Skin of body (tissue), 2 donors: Measurements from ENCODE around the gene IRF7. TPM values are rescaled to one million over a fixed set of nuclear protein-coding genes. Genes with fewer than 3 reads are reported as not detected.
"Not testable (repeated sequence)": the region's sequence is repeated elsewhere in the genome, so short reads cannot be mapped to it uniquely, and the experiment has no call there.

Source experiments
- DNase-seq: peaks from one replicate; lab custom pipeline; 2025; lab: John Stamatoyannopoulos, UW
- total RNA-seq: library from RNA; depleted of rRNA; stranded (reverse); fragments of >200 nt; gene quantifications from one replicate; pipeline ENCODE4 v1.2.3, GENCODE V29; 2014

Gene IRF7
- total RNA-seq, 1 donor from 2014 or later: 6.6 TPM

DNA sequence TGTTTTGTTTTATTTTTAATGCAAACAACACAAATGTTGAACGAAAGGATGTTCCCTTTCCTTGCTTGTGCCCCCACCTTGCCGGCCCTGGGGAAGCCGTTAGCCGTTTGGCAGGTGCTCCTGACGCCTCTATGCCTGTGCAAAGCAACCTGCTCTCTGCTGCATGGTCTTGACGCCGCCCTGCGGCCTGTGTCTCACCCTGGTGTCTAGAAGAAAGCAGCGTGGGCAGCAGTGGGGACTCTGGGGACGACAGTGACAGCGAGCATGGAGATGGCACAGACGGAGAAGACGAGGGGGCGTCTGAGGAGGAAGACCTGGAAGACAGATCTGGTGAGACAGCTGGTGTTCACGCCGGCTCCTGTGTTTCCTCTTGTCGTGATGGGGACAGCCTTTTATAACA lies 34.0 kb downstream of the IRF7 start:
- no peak for DNase-seq

DNA sequence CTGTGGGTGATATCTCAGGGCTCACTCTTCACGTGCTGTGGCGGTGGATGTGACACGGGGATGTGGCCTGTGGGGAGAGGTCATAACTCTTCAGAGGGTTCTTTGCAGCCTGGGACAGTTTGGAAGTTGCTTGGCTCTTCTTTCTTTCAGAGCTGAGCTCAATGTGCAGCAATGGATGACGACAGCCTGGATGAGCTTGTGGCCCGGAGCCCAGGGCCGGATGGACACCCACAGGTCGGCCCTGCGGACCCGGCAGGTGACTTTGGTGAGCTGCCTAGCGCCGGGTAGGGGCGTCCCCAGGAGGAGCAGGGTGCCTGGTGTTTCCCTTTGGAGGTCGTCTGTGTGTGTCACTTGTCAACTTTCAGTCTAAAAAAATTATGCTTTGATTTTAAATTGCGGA lies 34.4 kb downstream of the IRF7 start:
- DNase-seq: no peak

DNA sequence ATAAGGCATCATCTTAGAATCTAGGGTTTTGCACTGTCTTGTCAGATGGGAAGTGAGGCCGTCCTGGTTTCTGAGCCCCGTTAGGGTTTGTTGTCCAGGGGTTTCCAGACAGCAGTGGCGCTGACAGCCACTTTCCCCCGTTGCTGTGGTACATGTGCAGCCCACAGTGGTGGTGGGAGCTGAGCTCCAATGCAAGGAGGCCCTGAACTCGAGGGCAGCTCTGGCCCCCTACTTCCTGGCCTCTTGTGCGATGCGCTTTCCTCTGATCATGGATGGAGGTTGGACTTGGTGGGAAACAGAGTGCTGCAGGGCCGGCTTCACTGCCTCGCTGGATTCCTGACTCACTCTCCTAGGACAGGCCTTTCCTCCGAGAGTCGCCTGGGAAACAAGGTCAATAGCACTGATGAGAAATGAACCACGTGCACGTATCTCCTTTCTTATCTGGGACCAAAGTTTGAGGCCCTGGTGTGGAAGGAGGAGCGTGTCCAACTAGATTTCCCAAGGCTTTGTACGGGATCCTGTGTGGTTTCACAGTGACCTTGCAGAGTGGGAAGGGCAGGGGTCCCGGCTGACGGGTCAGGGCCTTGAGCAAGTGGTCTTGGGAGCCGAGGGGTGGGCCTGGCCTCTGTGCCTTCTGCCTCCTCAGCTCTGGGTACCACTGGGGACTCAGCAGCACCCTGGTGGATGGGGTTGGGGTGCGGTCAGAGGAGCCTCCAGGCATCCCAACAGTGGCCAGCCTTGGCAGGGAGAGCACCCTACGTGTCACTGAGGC lies 35.7 kb downstream of the IRF7 start:
- DNase-seq: no peak

DNA sequence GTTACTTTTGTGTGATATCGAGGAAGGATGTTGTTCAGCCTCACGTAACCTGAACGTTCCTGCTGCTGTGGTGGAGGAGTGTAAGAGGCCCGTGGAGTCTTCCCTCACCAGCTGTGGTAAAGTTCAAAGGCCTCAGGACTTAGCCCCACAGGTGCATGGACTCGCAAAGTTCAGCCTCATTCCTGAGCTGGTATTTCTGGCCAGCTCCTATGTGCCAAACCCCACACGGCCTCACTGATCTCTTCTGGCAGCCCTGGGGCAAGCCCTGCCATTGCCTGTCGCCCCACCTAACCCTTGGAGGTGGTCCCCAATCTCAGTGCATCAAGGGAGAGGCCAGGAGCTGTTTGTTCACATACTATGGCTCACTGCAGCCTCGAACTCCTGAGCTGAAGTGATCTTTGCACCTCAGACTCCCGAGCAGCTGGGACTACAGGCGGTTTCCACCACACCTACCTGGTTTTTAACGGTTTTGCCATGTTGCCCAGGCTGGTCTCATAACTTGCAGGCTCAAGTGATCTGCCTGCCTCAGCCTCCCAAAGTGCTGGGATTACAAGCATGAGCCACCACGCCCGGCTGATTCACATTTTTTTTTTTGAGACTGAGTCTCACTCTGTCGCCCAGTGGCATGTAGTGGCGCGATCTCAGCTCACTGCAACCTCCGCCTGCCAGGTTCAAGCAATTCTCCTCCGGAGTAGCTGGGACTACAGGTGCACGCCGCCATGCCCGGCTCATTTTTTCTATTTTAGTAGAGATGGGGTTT lies 37.3 kb downstream of the IRF7 start:
- DNase-seq: no peak

DNA sequence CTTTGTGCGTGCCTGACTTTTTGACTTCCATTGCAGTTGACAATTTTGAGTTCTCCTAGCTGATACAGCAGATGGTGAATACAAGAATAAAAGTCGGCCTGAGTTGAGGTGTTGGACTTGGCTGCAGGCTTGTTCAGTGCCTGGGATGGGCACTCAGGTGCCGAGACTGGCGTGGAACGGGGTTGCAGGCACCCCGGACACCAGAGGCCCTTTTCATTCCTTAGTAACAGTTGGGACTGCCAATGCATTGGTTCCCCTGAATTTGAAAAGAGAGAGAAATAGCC lies 38.2 kb downstream of the IRF7 start:
- DNase-seq: no peak

DNA sequence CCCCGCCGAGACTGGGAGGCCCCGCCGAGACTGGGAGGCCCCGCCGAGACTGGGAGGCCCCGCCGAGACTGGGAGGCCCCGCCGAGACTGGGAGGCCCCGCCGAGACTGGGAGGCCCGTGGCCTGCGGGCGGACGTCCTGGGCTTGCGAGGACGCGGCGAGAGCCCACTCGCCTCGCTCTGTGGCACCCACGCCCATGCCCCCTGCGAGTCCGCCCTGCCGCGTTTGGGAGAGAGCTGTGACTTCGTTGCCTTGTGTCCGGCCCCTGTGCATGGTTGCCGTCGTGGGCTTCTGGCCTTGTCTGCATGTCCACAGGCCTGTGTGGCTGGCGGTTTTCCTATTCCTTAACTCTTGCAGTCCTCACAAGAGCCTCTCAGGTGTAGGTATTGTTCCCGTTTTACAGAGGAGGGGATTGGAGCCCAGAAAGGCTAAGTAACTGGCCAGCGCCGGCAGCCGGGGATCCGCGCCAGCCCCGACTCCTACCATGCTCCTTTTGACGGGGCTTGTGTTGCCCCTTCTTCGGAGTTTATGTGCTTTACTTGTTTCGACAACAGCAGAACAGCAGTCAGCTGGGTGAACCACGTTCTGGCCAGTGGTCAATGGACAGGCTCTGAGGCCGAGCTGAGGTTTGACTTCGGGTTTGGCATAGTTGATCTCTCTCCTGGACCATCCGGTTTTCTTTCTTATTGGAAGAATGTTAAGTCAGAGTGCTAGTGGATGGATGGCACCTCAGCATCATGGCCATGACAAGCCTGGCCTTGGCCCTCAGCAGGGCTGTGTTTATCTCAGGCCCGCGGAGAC lies 38.7 kb downstream of the IRF7 start:
- no peak for DNase-seq

DNA sequence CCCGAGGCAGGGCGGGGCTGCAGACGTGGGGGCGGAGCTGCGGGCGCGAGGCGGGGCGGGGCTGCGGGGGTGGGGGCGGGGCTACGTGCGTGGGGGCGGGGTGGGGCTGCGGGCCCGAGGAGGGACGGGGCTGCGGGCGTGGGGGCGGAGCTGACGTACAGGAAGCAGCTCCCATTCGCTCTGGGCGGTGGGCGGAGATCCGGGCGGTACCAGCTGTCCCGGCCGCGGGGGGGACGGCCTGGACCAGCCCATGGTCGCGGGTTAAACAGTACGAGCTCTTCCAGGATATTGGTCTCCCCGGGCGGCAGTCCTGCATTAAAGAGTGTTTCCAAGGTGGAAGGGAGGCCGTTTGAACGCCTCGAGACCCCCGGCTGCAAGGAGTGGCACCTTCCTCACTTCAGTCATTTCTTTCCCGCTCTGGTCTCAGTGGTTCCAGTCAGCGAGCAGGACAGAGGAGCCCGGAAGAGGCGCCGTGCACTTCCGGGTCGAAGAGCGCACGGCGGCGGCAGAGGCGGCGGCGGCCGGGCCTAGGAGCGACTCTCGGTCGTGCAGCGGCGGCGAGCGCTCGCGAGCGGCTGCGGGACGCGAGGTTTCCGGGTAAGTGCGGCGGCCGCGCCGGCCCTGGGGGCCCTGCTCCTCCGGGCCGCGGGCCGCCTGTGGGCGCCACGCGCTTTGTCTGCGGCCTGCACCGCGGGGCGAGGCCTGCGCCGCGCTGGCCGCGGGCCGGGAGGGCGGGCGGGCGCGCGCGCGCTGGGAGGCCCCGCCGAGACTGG lies 39.6 kb downstream of the IRF7 start, which contains the start of gene PHRF1:
Gene PHRF1, plus strand, starts transcription at position 475 of the 773 bp plus-strand sequence. CDS start 5,043 bp downstream, outside the sequence.
- DNase-seq: peak; percentile 97

DNA sequence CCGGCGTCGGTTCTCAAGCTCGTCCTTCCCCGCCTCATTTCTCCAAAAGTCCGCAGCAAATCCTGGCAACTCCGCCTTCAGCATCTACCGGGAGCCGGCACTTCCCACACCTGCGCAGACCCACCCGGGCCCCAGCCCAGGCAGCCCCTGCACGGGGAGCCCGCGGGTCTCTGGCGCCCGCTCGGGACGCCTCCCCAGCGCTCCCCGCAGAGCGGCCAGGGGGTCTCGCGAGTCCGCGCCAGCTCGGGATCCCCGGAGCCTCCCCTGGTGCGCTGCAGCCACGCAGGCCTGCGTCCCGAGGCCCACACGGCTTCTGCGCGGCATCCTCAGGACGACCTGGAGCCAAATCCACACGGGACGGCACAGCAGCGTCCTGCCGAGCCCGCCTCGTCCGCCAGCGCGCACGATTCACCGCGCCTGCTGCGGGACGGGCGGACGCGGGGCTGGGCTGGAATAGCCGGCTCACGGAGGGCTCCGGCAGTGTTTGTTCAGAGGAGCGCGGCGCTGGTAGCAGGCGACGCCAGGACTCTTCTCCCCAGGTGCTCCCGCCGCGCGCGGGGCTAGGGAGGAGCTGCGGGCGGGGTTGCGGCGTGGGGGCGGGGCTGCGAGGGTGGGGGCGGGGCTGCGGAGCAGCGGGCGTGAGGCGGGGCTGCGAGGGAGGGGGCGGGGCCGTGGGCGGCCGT lies 40.3 kb downstream of the IRF7 start:
- DNase-seq: no peak

DNA sequence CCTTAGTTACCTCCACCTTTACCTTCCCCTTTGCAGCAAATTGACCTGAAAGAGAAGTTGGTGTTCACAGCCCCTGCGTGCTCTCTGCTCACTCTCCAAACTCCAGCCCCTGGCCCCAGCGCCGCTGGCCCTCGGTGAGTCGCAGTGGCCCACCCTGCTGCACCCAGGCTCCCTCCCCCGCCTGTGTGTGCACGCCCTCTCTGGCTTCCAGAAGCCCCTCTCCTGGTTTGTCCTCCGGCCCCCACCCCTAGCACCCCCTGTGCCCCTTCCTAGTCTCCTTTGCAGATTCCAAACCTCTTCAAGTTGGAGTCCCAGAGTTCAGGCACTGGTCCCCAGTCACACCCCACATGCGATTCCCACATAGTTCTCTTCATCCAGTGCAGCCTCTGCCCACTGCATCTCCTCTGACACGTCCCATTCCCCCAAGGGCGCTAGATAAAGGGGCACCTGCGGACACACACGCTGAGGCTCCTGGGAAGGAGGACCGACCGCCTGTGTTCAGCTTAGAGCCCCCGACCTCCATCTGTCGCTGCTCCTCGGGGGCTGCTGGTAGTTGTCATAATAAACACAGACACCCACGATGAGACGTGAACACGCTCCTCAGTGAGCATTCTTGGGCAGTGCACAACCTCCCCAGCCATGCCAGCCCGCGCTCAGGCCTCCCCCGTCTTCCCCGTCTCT lies 41.0 kb downstream of the IRF7 start:
- no peak for DNase-seq

DNA sequence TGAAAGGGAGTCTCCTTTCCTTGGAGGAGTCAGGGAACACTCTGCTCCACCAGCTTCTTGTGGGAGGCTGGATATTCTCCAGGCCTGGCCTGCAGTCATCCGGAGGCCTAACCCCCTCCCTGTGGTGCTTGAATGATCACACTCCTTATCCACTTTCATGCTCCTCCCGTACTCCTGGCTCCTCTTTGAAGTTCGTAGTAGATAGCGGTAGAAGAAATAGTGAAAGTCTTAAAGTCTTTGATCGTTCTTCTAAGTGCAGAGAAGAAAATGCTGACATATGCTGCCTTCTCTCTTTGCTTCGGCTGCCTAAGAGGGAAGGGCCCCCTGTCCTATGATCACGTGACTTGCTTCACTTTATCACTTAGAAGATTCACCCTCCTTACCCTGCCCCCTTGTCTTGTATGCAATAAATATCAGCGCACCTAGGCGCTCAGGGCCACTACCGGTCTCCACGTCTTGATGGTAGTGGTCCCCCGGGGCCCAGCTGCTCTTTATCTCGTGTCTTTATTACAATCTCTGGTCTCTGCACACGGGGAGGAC lies 41.6 kb downstream of the IRF7 start:
- not testable (repeated sequence) for DNase-seq

DNA sequence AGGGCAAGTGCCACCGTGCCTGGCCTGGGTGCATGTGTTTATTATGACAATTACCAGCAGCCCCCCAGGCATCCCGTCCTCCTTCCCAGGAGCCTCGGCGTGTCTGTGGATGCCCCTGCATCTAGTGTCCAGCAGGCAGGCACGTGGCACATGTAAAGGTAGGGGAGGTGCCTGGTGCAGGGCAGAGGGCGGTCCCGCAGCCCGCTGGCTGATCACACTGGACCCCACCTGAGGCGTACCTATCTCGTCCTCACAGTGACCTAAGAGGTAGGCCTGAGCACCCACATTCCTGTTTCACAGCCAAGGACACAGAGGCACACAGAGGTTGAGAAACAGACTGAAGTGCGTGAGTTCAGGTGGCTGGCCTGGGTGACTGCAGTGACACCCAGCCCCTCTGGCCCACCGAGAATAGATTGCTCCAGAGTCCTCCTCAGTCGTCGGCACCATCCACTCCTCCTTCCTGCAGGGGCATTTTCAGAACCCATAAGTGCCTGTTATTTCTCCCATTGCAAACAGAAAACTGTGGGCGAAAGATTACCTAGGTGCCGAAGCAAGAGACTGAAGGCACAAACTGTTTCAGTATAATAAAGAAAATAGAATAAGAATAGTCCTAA lies 42.5 kb downstream of the IRF7 start:
- DNase-seq: no peak

DNA sequence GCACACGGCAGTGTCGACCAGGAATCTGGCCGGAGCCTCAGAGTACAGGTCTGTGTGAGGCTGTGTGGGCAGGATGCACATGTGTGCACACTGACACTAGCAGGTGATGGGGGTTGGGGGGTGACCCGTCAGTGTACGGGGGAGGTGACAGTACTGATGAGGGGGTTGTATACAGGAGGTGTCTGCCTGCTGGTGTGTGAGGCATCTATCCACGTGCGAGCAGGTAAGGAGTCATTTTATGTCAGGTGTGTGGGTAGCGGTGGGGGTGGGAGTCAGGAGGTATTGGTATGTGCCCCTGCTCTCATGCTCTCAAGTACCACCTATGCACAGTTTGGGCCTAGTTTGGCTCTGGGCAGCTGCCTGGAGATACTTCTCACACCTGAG lies 44.0 kb downstream of the IRF7 start:
- DNase-seq: no peak

DNA sequence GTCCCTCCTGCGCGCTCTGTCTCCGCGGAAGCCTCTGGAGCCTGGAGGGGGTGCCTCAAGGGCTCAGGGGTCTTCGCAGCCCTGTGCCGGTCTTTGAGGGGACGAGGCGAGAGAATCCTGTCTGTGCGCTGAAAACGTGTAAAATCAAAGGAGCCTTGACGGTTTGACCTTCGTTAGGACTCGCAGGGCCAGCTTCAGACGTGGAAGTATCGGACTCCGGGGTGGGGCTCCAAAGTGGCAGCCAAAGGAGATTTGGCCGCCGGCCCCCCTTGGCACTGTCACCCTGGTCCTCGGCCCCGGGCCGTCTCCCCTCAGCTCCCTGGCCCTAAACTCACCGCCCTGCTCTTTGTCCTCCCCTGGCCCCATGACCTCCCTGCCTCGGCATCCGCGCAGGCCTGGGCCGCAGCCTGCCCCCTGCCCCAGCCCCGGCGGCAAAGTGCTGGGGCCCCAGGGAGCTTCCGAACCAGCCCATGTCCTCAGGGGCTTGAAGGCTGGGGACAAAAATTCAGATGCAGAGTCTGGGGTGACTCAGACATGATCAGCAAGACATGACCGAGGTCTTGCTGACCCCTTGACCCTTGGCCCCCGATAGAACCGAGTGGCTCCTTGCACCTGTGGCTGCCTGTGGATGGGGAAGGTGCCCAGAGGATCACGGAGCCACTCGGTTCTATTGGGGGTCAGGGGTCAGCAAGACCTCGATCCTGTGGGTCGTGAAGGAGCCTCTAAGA lies 46.4 kb downstream of the IRF7 start:
- no peak for DNase-seq

DNA sequence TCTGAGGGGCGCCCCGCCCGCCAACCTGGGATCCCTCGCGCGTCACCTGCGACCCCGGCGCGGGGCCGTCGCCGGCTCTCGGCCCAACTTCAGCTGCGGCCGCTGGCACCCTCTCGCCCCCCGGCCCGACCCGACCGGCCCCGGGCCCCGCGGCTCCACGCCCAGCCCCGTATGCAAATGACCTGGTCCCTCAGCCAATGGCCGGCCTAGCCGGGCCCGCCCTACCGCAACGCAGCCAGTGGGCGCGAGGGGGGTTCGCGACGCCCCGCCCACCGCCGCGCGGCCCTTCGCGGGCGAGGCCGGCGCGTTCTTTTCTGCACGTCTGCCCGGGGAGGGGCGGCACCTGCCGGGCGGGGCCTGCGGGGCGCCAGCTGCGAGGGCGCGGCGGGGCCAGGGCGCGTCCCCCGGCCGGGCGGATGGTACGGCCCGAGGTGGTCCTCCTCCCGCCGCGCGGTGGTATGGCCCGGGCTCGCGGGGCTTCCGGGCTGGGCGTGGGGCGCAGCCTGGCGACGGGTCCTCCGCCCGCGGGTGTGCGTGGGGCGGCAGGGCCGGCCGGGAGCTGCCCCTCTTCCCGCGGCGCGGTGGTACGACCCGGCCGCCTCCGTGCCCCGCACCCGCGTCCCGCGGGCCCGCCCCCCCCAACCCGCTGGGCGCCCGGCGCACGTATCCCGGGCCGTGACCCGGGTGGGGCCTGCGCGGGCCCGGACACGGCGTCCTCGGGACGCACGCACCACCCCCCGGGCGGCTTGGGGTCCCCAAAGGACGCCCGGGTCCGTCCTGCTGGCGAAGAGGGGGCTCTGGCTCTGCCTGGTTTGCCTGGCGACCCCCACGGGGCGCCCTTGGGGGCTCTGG lies 47.2 kb downstream of the IRF7 start:
- DNase-seq: peak; percentile 80

DNA sequence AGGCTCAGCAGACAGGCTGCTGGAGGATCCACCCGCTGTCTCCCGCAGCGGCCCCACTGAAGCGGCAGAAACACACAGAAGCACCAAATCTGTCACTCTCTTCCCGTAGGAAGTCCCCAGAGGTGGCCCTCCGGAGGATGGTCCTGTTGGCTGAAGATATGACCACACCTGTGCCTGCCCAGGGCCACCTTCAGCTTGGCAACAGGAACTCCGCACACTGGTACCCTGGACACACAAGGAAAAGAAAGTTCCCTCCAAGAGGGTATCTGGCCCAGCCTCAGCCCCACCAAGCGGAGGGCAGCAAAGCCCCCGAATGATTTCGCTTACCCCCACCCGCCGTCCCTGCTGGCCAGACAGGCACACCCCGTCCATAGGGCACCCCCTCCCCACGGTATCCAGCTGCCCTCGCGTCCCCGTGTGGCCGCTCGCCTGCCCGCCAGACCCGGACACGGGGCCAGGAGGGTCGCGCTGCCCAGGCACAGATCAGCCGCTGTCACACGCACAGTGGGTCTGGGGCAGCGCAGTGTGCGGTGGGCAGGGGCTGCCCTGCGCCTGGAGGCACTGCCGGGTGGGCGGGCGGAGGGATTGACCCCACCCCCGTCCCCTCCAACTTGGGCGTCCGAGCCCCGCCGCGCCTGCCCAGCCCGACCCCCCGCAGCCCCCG lies 48.0 kb downstream of the IRF7 start:
- no peak for DNase-seq

DNA sequence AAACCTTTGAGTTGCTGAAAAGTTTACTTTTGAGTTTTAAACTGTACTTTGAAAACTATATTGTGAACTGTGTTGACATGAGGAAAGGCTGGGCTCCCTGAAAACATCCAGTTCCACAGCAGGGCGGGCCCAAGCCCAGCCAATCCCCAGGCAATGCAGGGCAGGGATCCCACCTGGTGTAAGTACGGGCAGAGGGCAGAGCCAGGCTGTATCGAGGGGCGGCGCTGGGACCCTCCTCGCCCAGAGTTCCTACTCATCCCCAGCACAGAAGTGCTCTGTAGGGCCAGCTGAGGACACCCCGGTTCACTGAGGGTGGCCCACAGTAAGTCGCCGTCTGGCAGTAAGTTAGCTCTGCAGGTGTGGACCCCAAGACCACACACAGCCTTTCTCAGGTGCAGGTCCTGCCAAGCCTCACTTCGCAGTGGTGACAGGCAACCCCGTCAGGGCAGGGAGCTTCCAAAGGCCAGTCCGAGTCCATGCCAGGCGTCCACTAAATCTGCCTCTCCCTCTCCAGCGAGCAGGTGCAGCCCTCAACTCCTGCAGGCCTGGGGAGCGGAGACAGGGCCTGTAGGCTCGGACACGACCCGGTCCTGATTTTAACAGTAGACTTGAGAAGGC lies 48.6 kb downstream of the IRF7 start:
- DNase-seq: no peak
